Measurements from ENCODE around the gene SCAMP5.

DNA sequence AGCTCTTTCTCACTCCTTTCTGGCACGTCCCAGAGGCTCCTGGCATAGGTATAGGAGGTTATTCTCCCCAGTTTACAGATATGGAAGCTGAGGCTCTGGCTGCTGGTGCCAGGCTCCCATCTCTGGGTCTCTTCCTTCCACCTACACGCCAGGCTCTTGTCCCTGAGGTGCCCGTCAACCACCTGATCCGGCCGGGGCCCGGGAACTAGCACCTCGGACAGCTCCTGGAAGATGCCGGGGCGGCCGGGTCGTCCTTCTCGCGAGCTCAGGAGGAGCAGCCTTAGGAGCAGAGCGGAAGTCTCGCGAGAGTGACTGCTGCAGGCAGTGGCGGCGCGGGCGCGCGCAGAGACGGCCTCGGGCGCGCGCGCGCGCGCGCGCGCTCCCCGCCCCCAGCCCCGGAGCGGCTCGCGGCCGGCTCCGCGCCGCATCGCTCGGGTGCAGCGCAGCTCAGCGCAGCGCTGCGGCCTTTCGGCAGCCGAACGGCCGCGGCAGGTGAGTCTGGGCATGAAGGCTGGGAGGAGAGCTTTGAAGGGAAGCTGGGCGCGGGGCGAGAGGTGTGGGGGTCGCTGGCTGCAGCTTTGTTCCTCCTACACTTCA, at the start of gene SCAMP5:
- TF ChIP-seq, protein P1, sequence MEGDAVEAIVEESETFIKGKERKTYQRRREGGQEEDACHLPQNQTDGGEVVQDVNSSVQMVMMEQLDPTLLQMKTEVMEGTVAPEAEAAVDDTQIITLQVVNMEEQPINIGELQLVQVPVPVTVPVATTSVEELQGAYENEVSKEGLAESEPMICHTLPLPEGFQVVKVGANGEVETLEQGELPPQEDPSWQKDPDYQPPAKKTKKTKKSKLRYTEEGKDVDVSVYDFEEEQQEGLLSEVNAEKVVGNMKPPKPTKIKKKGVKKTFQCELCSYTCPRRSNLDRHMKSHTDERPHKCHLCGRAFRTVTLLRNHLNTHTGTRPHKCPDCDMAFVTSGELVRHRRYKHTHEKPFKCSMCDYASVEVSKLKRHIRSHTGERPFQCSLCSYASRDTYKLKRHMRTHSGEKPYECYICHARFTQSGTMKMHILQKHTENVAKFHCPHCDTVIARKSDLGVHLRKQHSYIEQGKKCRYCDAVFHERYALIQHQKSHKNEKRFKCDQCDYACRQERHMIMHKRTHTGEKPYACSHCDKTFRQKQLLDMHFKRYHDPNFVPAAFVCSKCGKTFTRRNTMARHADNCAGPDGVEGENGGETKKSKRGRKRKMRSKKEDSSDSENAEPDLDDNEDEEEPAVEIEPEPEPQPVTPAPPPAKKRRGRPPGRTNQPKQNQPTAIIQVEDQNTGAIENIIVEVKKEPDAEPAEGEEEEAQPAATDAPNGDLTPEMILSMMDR (conservative IDR thresholded peaks at IDR 0.05; ENCODE audit: low read depth, low read length) = no peak
- TF ChIP-seq SMC3 (IDR thresholded peaks at IDR 0.05; ENCODE audit: low read depth, low read length) (no peak), POLR2A (IDR thresholded peaks at IDR 0.05; ENCODE audit: low read depth, low read length) (no peak), MAZ (IDR thresholded peaks at IDR 0.05; ENCODE audit: borderline replicate concordance, low read depth, low read length) (peak; percentile 43; the same call in 1 of the 2 replicates), RFX5 (IDR thresholded peaks at IDR 0.05; ENCODE audit: low read depth, low read length) (no peak), ELK1 (IDR thresholded peaks at IDR 0.05; ENCODE audit: borderline replicate concordance, low read depth, low read length) (no peak), FOS (IDR thresholded peaks at IDR 0.05; ENCODE audit: low read depth, low read length) (no peak), RAD21 (IDR thresholded peaks at IDR 0.05; ENCODE audit: low read length) (no peak), MXI1 (IDR thresholded peaks at IDR 0.05; ENCODE audit: borderline replicate concordance, low read depth, low read length) (no peak), CEBPB (IDR thresholded peaks at IDR 0.05; ENCODE audit: low read depth, low read length) (no peak), RCOR1 (IDR thresholded peaks at IDR 0.05; ENCODE audit: insufficient replicate concordance, low read length) (peak; percentile 58)
- TF ChIP-seq, protein P2, sequence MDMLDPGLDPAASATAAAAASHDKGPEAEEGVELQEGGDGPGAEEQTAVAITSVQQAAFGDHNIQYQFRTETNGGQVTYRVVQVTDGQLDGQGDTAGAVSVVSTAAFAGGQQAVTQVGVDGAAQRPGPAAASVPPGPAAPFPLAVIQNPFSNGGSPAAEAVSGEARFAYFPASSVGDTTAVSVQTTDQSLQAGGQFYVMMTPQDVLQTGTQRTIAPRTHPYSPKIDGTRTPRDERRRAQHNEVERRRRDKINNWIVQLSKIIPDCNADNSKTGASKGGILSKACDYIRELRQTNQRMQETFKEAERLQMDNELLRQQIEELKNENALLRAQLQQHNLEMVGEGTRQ (IDR thresholded peaks at IDR 0.05; ENCODE audit: low read depth, low read length) = no peak
